HepG2 (cell line): Measurements from ENCODE around the gene RBFOX1. TPM values are rescaled to one million over a fixed set of nuclear protein-coding genes. Genes with fewer than 3 reads are reported as not detected.

Experiments
- ATAC-seq: fragments of 200-7000 bp; cut with Tn5 transposase; 3 replicates; pipeline ENCODE4 v1.9.1; 2020; ENCODE audit warnings: mild to moderate bottlenecking, moderate library complexity
- BruUV-seq: library from RNA; stranded (reverse); fragments of 400-500 nt; replicated peaks from 2 replicates; lab custom pipeline; 2021; lab: Mats Ljungman, UMichigan
- CTCF ChIA-PET: fragments of 300-600 bp; formaldehyde crosslinking; extraction: SDS; loops from one replicate; lab custom pipeline; 2021; ENCODE audit warnings: low total read pairs, inconsistent platforms, low intra/inter-chr PET ratio; lab: Yijun Ruan, JAX
- POLR2A ChIA-PET: fragments of 350-600 bp; sonication (Branson Sonifier 250); formaldehyde crosslinking; loops from one replicate; lab custom pipeline; 2020; ENCODE audit warnings: antibody characterized with exemption, inconsistent platforms; lab: Yijun Ruan, JAX
- DNase-seq: peaks from one replicate; pipeline ENCODE4 v3.0.0-alpha.2; 2015; ENCODE audit warnings: low spot score
- FAIRE-seq: peaks from 3 replicates; lab custom pipeline; 2011; peaks lifted over from hg19 to GRCh38; lab: Jason Lieb, UNC
- H2AFZ ChIP-seq: one replicate; pipeline ENCODE4 v1.6.1; 2011; ENCODE audit warnings: low read length, inconsistent platforms
- H3K27ac ChIP-seq: fragments of 300-600 bp; 3 replicates; pipeline ENCODE4 v1.8.0; 2011; ENCODE audit warnings: mixed run types, mild to moderate bottlenecking, mixed read lengths, low read length, inconsistent platforms; ENCODE audit not compliant: insufficient read depth; ENCODE audit errors: extremely low read length
- H3K27me3 ChIP-seq, 2 experiments: fragments of 200-600 bp in 1 of 2; 2 replicates in 1 of 2; 3 replicates in 1 of 2; pipeline versions ENCODE4 v1.6.0 to v1.8.0; 2011; ENCODE audit warnings: low read length in 2 of 2, mild to moderate bottlenecking in 2 of 2, moderate library complexity in 2 of 2, inconsistent platforms in 1 of 2; ENCODE audit not compliant: insufficient read depth in 2 of 2, control insufficient read depth in 1 of 2
- H3K36me3 ChIP-seq, 2 experiments: fragments of 200-600 bp in 1 of 2; replicated peaks in 1 of 2; 2 replicates in 1 of 2; 3 replicates in 1 of 2; pipeline versions ENCODE4 v1.5.1 to v1.8.0; 2011; ENCODE audit warnings: low read length in 2 of 2, inconsistent platforms in 1 of 2; ENCODE audit not compliant: insufficient read depth in 2 of 2, control insufficient read depth in 1 of 2
- H3K4me1 ChIP-seq: 2 replicates; pipeline ENCODE4 v1.5.1; 2012; ENCODE audit warnings: low read length, inconsistent platforms; ENCODE audit not compliant: insufficient read depth
- H3K4me2 ChIP-seq: 2 replicates; pipeline ENCODE4 v1.6.0; 2011; ENCODE audit warnings: low read depth, low read length, inconsistent platforms
- H3K4me3 ChIP-seq, 3 experiments: fragments of 200-600 bp in 1 of 3; sonication (generic), shearing (Covaris generic) in 1 of 3; replicated peaks in 1 of 3; 2 replicates each; pipeline ENCODE4 v1.5.1; 2011 to 2016; ENCODE audit warnings: low read length in 3 of 3, inconsistent platforms in 2 of 3, low read depth in 2 of 3, mild to moderate bottlenecking in 2 of 3, control low read depth in 1 of 3, mixed read lengths in 1 of 3; ENCODE audit not compliant: insufficient read depth in 1 of 3
- H3K79me2 ChIP-seq: one replicate; pipeline ENCODE4 v1.6.1; 2011; ENCODE audit warnings: low read length, inconsistent platforms; ENCODE audit not compliant: insufficient read depth
- H3K9ac ChIP-seq: 2 replicates; pipeline ENCODE4 v1.6.0; 2011; ENCODE audit warnings: mild to moderate bottlenecking, low read depth, low read length, inconsistent platforms; ENCODE audit not compliant: insufficient read depth
- H3K9me3 ChIP-seq: 2 replicates; pipeline ENCODE4 v1.5.1; 2012; ENCODE audit warnings: mild to moderate bottlenecking, low read length
- H4K20me1 ChIP-seq: 2 replicates; pipeline ENCODE4 v1.6.0; 2011; ENCODE audit warnings: inconsistent platforms, mild to moderate bottlenecking, low read length, moderate library complexity; ENCODE audit not compliant: insufficient read depth
- FOXP1 ChIP-seq, 2 experiments: fragments of 450-650 bp in 1 of 2; IDR thresholded peaks; 2 replicates each; pipeline ENCODE4 v1.6.1; 2017 to 2018; ENCODE audit warnings: antibody characterized with exemption in 1 of 2
- JUNB ChIP-seq: sonication (generic); formaldehyde crosslinking; IDR thresholded peaks from 2 replicates; pipeline ENCODE4 v1.8.0; 2022; ENCODE audit warnings: missing genetic modification reagents, mild to moderate bottlenecking, borderline replicate concordance
- NFYC ChIP-seq: IDR thresholded peaks from 2 replicates; pipeline ENCODE4 v1.6.1; 2016; ENCODE audit warnings: missing genetic modification reagents, missing compliant biosample characterization
- NR2F2 ChIP-seq: IDR thresholded peaks from 2 replicates; pipeline ENCODE4 v1.6.1; 2012; ENCODE audit warnings: low read depth, inconsistent platforms, borderline replicate concordance
- PPARG ChIP-seq: conservative IDR thresholded peaks from 2 replicates; pipeline ENCODE4 v1.6.1; 2016; ENCODE audit warnings: missing biosample characterization, missing genetic modification reagents
- RXRA ChIP-seq: sonication (generic); formaldehyde crosslinking; IDR thresholded peaks from 2 replicates; pipeline ENCODE4 v1.5.1; 2020; ENCODE audit warnings: missing genetic modification reagents
- SRF ChIP-seq: IDR thresholded peaks from 2 replicates; pipeline ENCODE4 v1.6.1; 2011; ENCODE audit warnings: mild to moderate bottlenecking, low read depth, low read length, moderate library complexity
- TRIM22 ChIP-seq: fragments of 450-650 bp; IDR thresholded peaks from 2 replicates; pipeline ENCODE4 v1.6.1; 2017
- ZNF260 ChIP-seq: sonication (generic); formaldehyde crosslinking; IDR thresholded peaks from 2 replicates; pipeline ENCODE4 v1.4.0; 2020; ENCODE audit warnings: missing genetic modification reagents, low read depth, mild to moderate bottlenecking, borderline replicate concordance
- ZNF280D ChIP-seq: sonication (generic); formaldehyde crosslinking; IDR thresholded peaks from 2 replicates; pipeline ENCODE4 v1.5.1; 2020; ENCODE audit warnings: mild to moderate bottlenecking, missing genetic modification reagents
- WGBS: methylation state at CpG from one replicate; pipeline ENCODE4 v1.1.6; 2017; ENCODE audit warnings: low lambda C conversion rate; 5-methylcytosine and 5-hydroxymethylcytosine counted together
- in situ Hi-C: cut with HindIII; loops from 2 replicates; pipeline ENCODE4 v1.10.0; 2017; ENCODE audit warnings: low pct_unique_long_range_greater_than_20kb; ENCODE audit not compliant: extremely low pct_ligation_motif_present
- intact Hi-C: fragments of 100-400 bp; cut with micrococcal nuclease; formaldehyde crosslinking; loops from one replicate; pipeline ENCODE4 v1.10.0; 2022; ENCODE audit not compliant: unreplicated experiment
- polyA plus RNA-seq, 8 experiments: library from polyadenylated mRNA; depleted of rRNA in 3 of 8; stranded (reverse) in 7 of 8; unstranded in 1 of 8; fragments of >200 nt; fragmentation: Illumina TruSeq in 4 of 8; extraction: Trizol in 4 of 8; gene quantifications; 2 replicates each; pipeline versions ENCODE4 v1.2.1 to v1.2.3, GENCODE V29; 2011 to 2016; ENCODE audit warnings: low read depth in 4 of 8, missing spikeins in 1 of 8, mixed read lengths in 1 of 8; ENCODE audit not compliant: insufficient read depth in 1 of 8
- total RNA-seq, 5 experiments: library from RNA; depleted of rRNA; stranded (reverse); fragments of >200 nt; fragmentation: Illumina TruSeq; extraction: Trizol; gene quantifications; 2 replicates each; pipeline ENCODE4 v1.2.3, GENCODE V29; 2016; ENCODE audit warnings: low read depth in 1 of 5

The RBFOX1 gene
- total and polyA plus RNA-seq, 2 of the 13 experiments (the other 11 are each of a cell fraction or from before 2014, with no cell fraction given): not detected

- Histone ChIP-seq H3K4me2 (no peak overlapping the region), H3K9me3 (peaks cover 5% of the 10 kb centered on the region; the same call in 1 of the 2 replicates), H3K36me3 (no peaks in the 10 kb centered on the region), H3K27ac (no peak overlapping the region), H3K4me3 (no peak overlapping the region), H4K20me1 (no peaks in the 10 kb centered on the region), H3K9ac (no peak overlapping the region)
- ChIA-PET CTCF (no interaction called here), POLR2A (no interaction called here)
- TF ChIP-seq ZNF260 (CRISPR knock-in tag) (no peak), NR2F2 (no peak), ZNF280D (no peak), NFYC (CRISPR knock-in tag) (no peak), RXRA (no peak), TRIM22 (peak; percentile 92), FOXP1 (IDR thresholded peaks at IDR 0.05) (0 out of 2 replicates have a peak, but pooled peaks have one; percentile 20), FOXP1 (CRISPR knock-in tag; IDR thresholded peaks at IDR 0.05) (no peak), JUNB (CRISPR knock-in tag) (peak; percentile 13; the same call in 1 of the 2 replicates), SRF (no peak), PPARG (no peak)
- TF ChIP-seq, all 625 proteins: peak for 3
- no peaks in the 10 kb centered on the region for H3K79me2 ChIP-seq
- no TSS peak for BruUV-seq
- peaks cover 0 to 4% of the 10 kb centered on the region in 2 experiments; a peak in 1 of 5 replicates for H3K27me3 ChIP-seq
- no peak for DNase-seq
- ATAC-seq: no peak
- no peak overlapping the region for H2AFZ ChIP-seq
- 20% methylated on average over 3 of the region's 3 CpGs for WGBS
- H3K4me1 ChIP-seq: no peaks in the 10 kb centered on the region
- FAIRE-seq: no peak
- intact Hi-C loops: no loop called here
- in situ Hi-C loops: no loop called here
These were observed 137.7 kb downstream of the RBFOX1 start for GRCh38 chr16:7470344-7470743.
